Skeletal muscle cell (primary cell): ENCODE results near the gene MS4A6A.
"Not testable (repeated sequence)": the region's sequence is repeated elsewhere in the genome, so short reads cannot be mapped to it uniquely, and the experiment has no call there.

Experiments used
- DNase-seq: peaks from one replicate; pipeline ENCODE4 v3.0.0-alpha.2; 2010; ENCODE audit warnings: low read depth
- H3K4me3 ChIP-seq: 2 replicates; pipeline ENCODE4 v1.5.1; 2011; ENCODE audit warnings: low read depth, mild to moderate bottlenecking, control low read depth, low read length, moderate library complexity

The MS4A6A gene

GRCh38 chr11:60133917-60134316 is 49.0 kb downstream of the MS4A6A start:
- no peak for DNase-seq
- H3K4me3 ChIP-seq: no peak overlapping the region

- DNase-seq: no peak
- no peak overlapping the region for H3K4me3 ChIP-seq
Measured at GRCh38 chr11:60131912-60132311, 51.0 kb downstream of the MS4A6A start.

GRCh38 chr11:60130496-60130895 is 52.4 kb downstream of the MS4A6A start:
- no peak for DNase-seq
- no peak overlapping the region for H3K4me3 ChIP-seq

- DNase-seq: no peak
- H3K4me3 ChIP-seq: no peak overlapping the region
Measured at GRCh38 chr11:60129853-60130252, 53.0 kb downstream of the MS4A6A start.

GRCh38 chr11:60128866-60129265 is 54.0 kb downstream of the MS4A6A start:
- DNase-seq, H3K4me3 ChIP-seq: not testable (repeated sequence)

- DNase-seq: no peak
- no peak overlapping the region for H3K4me3 ChIP-seq
Measured at GRCh38 chr11:60128376-60128775, 54.5 kb downstream of the MS4A6A start.

GRCh38 chr11:60127311-60127811 is 55.5 kb downstream of the MS4A6A start:
- H3K4me3 ChIP-seq: no peak overlapping the region
- DNase-seq: no peak

- no peak for DNase-seq
- no peak overlapping the region for H3K4me3 ChIP-seq
Measured at GRCh38 chr11:60125956-60126585, 56.8 kb downstream of the MS4A6A start.

GRCh38 chr11:60124802-60125432 is 58.0 kb downstream of the MS4A6A start:
- no peak overlapping the region for H3K4me3 ChIP-seq

More at GRCh38 chr11:60124802-60125432, 58.0 kb downstream of the MS4A6A start:
- no peak for DNase-seq
